ENCODE results near the gene COL18A1.
"Not testable (repeated sequence)": the region's sequence is repeated elsewhere in the genome, so short reads cannot be mapped to it uniquely, and the experiment has no call there.

COL18A1 gene

GRCh38 chr21:45525153-45525909 is 120.4 kb downstream of the COL18A1 start:
- no peak for DNase-seq

- no peak for DNase-seq
Observed at GRCh38 chr21:45525910-45526306, 120.9 kb downstream of the COL18A1 start.

- not testable (repeated sequence) for DNase-seq
Observed at GRCh38 chr21:45527151-45527999, 122.4 kb downstream of the COL18A1 start.

GRCh38 chr21:45528028-45528705 is 123.2 kb downstream of the COL18A1 start:
- no peak for DNase-seq

GRCh38 chr21:45528981-45529784 is 124.2 kb downstream of the COL18A1 start:
- no peak for DNase-seq

GRCh38 chr21:45529785-45530422 is 124.9 kb downstream of the COL18A1 start:
- no peak for DNase-seq

- DNase-seq = no peak
Observed at GRCh38 chr21:45530423-45531113, 125.6 kb downstream of the COL18A1 start.

- DNase-seq = not testable (repeated sequence)
Observed at GRCh38 chr21:45531114-45531392, 126.1 kb downstream of the COL18A1 start.

- no peak for DNase-seq
Observed at GRCh38 chr21:45531393-45532215, 126.6 kb downstream of the COL18A1 start.

GRCh38 chr21:45532826-45533360 is 127.9 kb downstream of the COL18A1 start:
- no peak for DNase-seq

GRCh38 chr21:45533361-45533845 is 128.4 kb downstream of the COL18A1 start:
- DNase-seq = no peak

GRCh38 chr21:45533846-45534635 is 129.1 kb downstream of the COL18A1 start:
- no peak for DNase-seq

GRCh38 chr21:45534636-45535331 is 129.8 kb downstream of the COL18A1 start:
- DNase-seq = no peak

GRCh38 chr21:45535341-45536081 is 130.5 kb downstream of the COL18A1 start:
- no peak for DNase-seq

GRCh38 chr21:45536301-45537081 is 131.5 kb downstream of the COL18A1 start:
- DNase-seq = no peak

- no peak for DNase-seq
Observed at GRCh38 chr21:45537111-45537745, 132.3 kb downstream of the COL18A1 start.

All from CD4-positive, alpha-beta T cell treated with Interleukin-10 for 1 hour (primary cell).